ENCODE data around the gene BICRA. TPM values are rescaled to one million over a fixed set of nuclear protein-coding genes. Genes with fewer than 3 reads are reported as not detected.
"Not testable (repeated sequence)": the region's sequence is repeated elsewhere in the genome, so short reads cannot be mapped to it uniquely, and the experiment has no call there.

Gene BICRA
- total and polyA plus RNA-seq, 12 donors: 1.8 to 24.6 (median 9.0) TPM

DNA sequence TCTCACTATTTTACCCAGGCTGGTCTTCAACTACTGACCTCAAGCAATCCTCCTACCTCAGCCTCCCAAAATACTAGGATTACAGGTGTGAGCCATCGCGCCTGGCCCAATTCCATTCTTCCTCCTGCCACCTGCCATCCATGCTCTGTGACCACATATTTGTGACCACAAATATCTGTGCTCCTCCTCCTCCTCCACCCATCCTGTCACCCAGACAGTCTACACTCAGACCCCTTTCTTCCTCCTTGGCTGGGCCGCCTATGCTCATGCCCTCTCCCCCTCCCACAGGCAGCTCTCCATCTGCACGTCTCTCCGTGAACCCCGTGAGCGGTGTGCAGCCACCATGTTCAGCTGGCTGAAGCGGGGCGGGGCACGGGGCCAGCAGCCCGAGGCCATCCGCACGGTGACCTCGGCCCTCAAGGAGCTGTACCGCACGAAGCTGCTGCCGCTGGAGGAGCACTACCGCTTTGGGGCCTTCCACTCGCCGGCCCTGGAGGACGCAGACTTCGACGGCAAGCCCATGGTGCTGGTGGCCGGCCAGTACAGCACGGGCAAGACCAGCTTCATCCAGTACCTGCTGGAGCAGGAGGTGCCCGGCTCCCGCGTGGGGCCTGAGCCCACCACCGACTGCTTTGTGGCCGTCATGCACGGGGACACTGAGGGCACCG, 107.5 kb downstream of the BICRA start:
- Histone ChIP-seq H3K9me3 (replicated peaks in 1 of 3) (no peaks in the 10 kb centered on the region), H3K27ac (peak overlapping the region in 4 of 5 donors; percentile 30 to 89 (median 58)), H3K36me3 (replicated peaks in 1 of 2) (peaks cover 0 to 11% of the 10 kb centered on the region in 2 donors), H3K4me1 (replicated peaks in 1 of 2) (peaks cover 30 to 40% of the 10 kb centered on the region in 2 donors), H3K27me3 (no peaks in the 10 kb centered on the region), H3K4me3 (no peak overlapping the region)
- DNase-seq: peak; percentile 49 to 77 (median 68)
- intact Hi-C loops (cut with DNase I): no loop called here
- TF ChIP-seq, protein P1, sequence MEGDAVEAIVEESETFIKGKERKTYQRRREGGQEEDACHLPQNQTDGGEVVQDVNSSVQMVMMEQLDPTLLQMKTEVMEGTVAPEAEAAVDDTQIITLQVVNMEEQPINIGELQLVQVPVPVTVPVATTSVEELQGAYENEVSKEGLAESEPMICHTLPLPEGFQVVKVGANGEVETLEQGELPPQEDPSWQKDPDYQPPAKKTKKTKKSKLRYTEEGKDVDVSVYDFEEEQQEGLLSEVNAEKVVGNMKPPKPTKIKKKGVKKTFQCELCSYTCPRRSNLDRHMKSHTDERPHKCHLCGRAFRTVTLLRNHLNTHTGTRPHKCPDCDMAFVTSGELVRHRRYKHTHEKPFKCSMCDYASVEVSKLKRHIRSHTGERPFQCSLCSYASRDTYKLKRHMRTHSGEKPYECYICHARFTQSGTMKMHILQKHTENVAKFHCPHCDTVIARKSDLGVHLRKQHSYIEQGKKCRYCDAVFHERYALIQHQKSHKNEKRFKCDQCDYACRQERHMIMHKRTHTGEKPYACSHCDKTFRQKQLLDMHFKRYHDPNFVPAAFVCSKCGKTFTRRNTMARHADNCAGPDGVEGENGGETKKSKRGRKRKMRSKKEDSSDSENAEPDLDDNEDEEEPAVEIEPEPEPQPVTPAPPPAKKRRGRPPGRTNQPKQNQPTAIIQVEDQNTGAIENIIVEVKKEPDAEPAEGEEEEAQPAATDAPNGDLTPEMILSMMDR (IDR thresholded peaks at IDR 0.05): no peak
- TF ChIP-seq POLR2A (IDR thresholded peaks at IDR 0.05): no peak
- 51 to 73% (median 53%) methylated on average over 7 to 32 of the region's 32 CpGs for WGBS, 4 donors

DNA sequence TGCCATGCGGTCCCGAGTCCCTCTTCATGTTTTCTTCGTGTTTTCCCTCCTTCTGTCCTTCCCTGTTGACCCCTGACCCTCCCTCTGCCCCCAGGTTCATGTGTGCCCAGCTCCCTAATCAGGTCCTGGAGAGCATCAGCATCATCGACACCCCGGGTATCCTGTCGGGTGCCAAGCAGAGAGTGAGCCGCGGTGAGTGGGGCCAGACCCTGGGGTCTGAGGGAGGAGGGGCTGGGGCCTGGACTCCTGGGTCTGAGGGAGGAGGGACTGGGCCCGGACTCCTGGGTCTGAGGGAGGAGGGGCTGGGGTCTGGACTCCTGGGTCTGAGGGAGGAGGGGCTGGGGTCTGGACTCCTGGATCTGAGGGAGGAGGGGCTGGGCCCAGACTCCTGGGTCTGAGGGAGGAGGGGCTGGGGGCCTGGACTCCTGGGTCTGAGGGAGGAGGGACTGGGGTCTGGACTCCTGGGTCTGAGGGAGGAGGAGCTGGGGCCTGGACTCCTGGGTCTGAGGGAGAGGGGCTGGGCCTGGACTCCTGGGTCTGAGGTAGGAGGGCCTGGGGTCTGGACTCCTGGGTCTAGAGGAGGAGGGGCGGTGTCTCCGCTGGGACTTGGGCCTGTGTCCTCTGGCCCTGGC, 109.6 kb downstream of the BICRA start:
- peaks cover 0 to 11% of the 10 kb centered on the region in 2 donors for H3K36me3 ChIP-seq (replicated peaks in 1 of 2)
- 54 to 75% (median 60%) methylated on average over 7 to 11 of the region's 11 CpGs for WGBS, 4 donors
- DNase-seq; intact Hi-C loops (cut with DNase I); H3K9me3 ChIP-seq (replicated peaks in 1 of 3); H3K27me3 ChIP-seq; H3K4me3 ChIP-seq: not testable (repeated sequence)
- H3K27ac ChIP-seq: peak overlapping the region; percentile 40 to 95 (median 89)
- peaks cover 39 to 41% of the 10 kb centered on the region in 2 donors for H3K4me1 ChIP-seq (replicated peaks in 1 of 2)

GRCh38 chr19:47719047-47719859, 110.3 kb downstream of the BICRA start:
- Histone ChIP-seq H3K4me3 (peak overlapping the region in 1 of 4 donors; percentile 38), H3K27ac (peak overlapping the region; percentile 40 to 95 (median 89)), H3K9me3 (replicated peaks in 1 of 3) (no peaks in the 10 kb centered on the region), H3K4me1 (replicated peaks in 1 of 2) (peaks cover 41 to 44% of the 10 kb centered on the region in 2 donors), H3K36me3 (replicated peaks in 1 of 2) (peaks cover 0 to 11% of the 10 kb centered on the region in 2 donors), H3K27me3 (no peaks in the 10 kb centered on the region)
- intact Hi-C loops (cut with DNase I): no loop called here
- WGBS, 4 donors: 20 to 27% (median 24%) methylated on average over 17 to 26 of the region's 26 CpGs
- peak in 1 of 2 donors; percentile 66 for TF ChIP-seq POLR2A (IDR thresholded peaks at IDR 0.05)
- TF ChIP-seq, protein P1 (IDR thresholded peaks at IDR 0.05): no peak
- DNase-seq: peak; percentile 86 to 94 (median 93)

DNA sequence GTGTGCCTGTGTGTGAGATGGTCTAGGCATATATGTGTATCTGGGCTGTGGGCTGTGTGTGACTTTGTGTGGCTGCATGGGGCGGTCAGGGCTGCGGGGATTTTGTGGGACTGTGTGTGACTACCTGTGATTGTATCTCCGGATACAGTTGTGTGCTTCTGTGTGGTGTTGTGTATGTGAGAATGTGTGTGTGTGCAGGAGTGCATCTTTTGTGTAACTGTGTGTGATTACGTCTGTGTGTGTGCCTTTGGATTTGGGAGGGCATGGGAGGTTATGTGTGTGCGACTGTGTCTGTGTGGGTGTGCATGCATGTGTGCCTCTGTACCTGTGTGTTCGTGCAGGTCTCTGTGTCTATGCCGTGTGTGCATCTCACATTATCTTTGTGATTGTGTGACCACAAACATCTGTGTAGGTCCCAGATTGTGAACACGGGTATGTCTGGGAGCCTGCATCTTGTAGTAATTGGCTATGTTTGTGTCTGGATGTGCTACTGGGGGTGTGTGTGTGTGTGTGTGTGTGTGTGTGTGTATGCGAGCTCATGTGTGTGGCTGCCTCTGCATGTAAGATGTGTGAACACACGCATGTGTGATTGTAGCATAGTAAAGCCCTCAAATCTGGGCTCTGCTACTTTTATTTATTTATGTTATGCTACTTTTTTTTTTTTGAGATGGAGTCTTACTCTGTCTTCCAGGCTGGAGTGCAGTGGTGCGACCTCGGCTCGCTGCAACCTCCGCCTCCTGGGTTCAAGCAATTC, 111.9 kb downstream of the BICRA start:
- DNase-seq: no peak
- no peaks in the 10 kb centered on the region for H3K27me3 ChIP-seq
- peaks cover 36 to 41% of the 10 kb centered on the region in 2 donors for H3K4me1 ChIP-seq (replicated peaks in 1 of 2)
- no peak overlapping the region for H3K4me3 ChIP-seq
- 80 to 90% (median 84%) methylated on average over 10 to 14 of the region's 14 CpGs for WGBS, 4 donors
- intact Hi-C loops (cut with DNase I): no loop called here
- H3K27ac ChIP-seq: peak overlapping the region in 2 of 5 donors; percentile 92 to 95
- no peaks in the 10 kb centered on the region for H3K9me3 ChIP-seq (replicated peaks in 1 of 3)
- TF ChIP-seq POLR2A (IDR thresholded peaks at IDR 0.05): no peak
- TF ChIP-seq, protein P1 (IDR thresholded peaks at IDR 0.05): no peak
- peaks cover 0 to 15% of the 10 kb centered on the region in 2 donors for H3K36me3 ChIP-seq (replicated peaks in 1 of 2)

Data from adrenal gland (tissue), 12 donors.